Activated effector memory CD4-positive, alpha-beta T cell treated with Interleukin-2 at 50 U/mL for 16 hours (primary cell): ENCODE data around the gene C12orf76.

Source experiments
- DNase-seq: peaks from one replicate; pipeline ENCODE4 v3.0.0-alpha.2; 2020

Gene C12orf76

DNA sequence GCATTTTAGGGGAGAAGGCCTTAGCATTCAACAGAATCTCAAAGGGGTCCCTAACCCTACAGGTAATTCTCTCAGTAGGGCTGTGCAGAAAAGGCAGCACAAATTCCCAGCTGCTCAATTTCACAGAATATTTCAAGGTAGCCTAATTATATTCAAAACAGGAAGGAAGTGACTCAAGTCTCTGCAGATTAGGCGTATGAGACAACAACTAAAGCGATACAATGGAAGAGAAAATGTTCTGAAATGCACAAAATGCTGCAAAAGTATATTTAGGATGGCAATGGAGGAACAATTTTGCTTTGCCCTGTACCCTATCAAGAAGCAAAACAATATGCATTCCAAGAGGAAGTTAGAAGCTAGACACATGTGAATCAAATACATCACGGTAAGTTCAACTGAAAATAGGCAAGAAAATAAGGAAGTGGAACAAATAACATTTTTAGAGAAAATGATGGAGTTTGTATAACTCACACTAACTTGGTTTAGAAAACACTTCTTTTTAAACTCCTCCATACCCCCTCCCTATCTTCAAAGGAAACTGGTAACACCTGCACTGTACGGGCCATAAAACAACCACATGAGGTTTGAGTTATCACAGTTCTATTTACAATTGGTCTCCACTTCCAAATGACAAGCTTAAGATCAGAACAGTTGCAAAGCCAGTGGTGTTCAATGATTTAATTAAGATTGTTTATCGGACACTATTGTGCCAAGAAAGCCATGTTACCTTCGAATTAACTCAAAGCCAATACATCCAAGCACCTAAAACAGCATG lies 53.7 kb downstream of the C12orf76 start:
- DNase-seq, result no peak

DNA sequence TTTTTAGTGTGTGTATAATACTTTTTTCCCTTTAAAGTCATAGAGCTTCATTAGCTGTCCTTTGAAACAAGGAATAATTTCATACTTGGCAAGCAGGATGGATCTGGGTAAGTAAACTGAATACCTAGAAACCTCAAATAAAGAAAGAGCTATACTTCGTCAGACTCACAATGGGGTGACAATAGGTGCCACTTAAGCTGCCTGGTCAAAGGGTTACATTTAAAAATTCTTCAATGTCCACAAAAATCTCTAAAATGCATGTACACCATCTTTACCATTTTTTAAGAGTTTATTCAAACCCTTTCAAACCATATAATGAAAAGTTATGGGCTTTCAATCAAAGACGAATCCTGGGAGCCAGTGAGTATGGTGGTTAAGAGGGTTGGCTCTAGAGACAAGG lies 55.2 kb downstream of the C12orf76 start:
- no peak for DNase-seq

DNA sequence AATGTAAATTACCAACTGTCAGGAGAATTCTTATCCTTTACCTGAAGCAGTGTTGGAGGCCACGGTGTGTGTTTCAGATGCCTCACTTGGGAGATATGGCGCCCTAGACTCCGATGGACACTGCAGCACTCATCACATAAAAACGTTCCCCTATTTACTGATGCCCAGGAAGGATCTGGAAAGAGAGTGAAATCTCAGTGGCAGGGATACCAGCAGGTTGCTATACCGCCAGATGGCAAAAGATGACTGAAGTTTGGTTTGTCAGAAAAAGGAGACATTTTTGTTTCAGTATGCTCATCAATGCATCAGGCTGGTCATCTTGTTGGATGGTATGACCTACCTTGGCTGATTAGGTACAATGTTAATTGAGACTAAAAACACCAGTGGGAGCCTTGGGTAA lies 56.7 kb downstream of the C12orf76 start:
- DNase-seq, result no peak
